Ishikawa (cell line): ENCODE measurements around the gene ZNF254.

Source experiments
- CEBPB ChIP-seq: IDR thresholded peaks from 2 replicates; pipeline ENCODE4 v1.6.1; 2012
- CREB1 ChIP-seq: IDR thresholded peaks from 2 replicates; pipeline ENCODE4 v1.6.1; 2012; ENCODE audit warnings: low read depth
- EGR1 ChIP-seq: IDR thresholded peaks from 2 replicates; pipeline ENCODE4 v1.6.1; 2012
- EP300 ChIP-seq: IDR thresholded peaks from 2 replicates; pipeline ENCODE4 v1.6.1; 2012; ENCODE audit warnings: borderline replicate concordance
- FOXM1 ChIP-seq: IDR thresholded peaks from 2 replicates; pipeline ENCODE4 v1.6.1; 2012; ENCODE audit warnings: low read depth, borderline replicate concordance
- MAX ChIP-seq: IDR thresholded peaks from 2 replicates; pipeline ENCODE4 v1.6.1; 2012
- NFIC ChIP-seq: IDR thresholded peaks from 2 replicates; pipeline ENCODE4 v1.6.1; 2012
- RAD21 ChIP-seq: IDR thresholded peaks from 2 replicates; pipeline ENCODE4 v1.6.1; 2012; ENCODE audit warnings: low read depth
- REST ChIP-seq: IDR thresholded peaks from 2 replicates; pipeline ENCODE4 v1.6.1; 2012; ENCODE audit warnings: low read depth, mild to moderate bottlenecking
- TAF1 ChIP-seq: IDR thresholded peaks from 2 replicates; pipeline ENCODE4 v1.6.1; 2012; ENCODE audit warnings: low read depth, mild to moderate bottlenecking
- TCF12 ChIP-seq: IDR thresholded peaks from 2 replicates; pipeline ENCODE4 v1.6.1; 2012; ENCODE audit warnings: low read depth
- TEAD4 ChIP-seq: IDR thresholded peaks from 2 replicates; pipeline ENCODE4 v1.6.1; 2012
- USF1 ChIP-seq: IDR thresholded peaks from 2 replicates; pipeline ENCODE4 v1.6.1; 2012
- YY1 ChIP-seq: IDR thresholded peaks from 2 replicates; pipeline ENCODE4 v1.6.1; 2012; ENCODE audit warnings: low read depth
- ZBTB7A ChIP-seq: IDR thresholded peaks from 2 replicates; pipeline ENCODE4 v1.6.1; 2012; ENCODE audit warnings: low read depth

The ZNF254 gene

GRCh38 chr19:24049537-24049936, 37.5 kb upstream of the ZNF254 start:
- no peak for TF ChIP-seq RAD21
- no peak for TF ChIP-seq FOXM1
- TF ChIP-seq USF1, result no peak
- TF ChIP-seq REST, result no peak
- TF ChIP-seq TCF12, result no peak

GRCh38 chr19:24051516-24051915, 35.5 kb upstream of the ZNF254 start:
- no peak for TF ChIP-seq CEBPB
- no peak for TF ChIP-seq REST
- TF ChIP-seq NFIC, result no peak
- no peak for TF ChIP-seq ZBTB7A
- no peak for TF ChIP-seq FOXM1
- no peak for TF ChIP-seq EGR1
- TF ChIP-seq YY1, result no peak
- TF ChIP-seq EP300, result no peak

- TF ChIP-seq TEAD4, result no peak
- no peak for TF ChIP-seq NFIC
- no peak for TF ChIP-seq CREB1
- no peak for TF ChIP-seq CEBPB
These were observed 34.2 kb upstream of the ZNF254 start for GRCh38 chr19:24052811-24053210.

GRCh38 chr19:24053601-24054000, 33.4 kb upstream of the ZNF254 start:
- TF ChIP-seq EGR1, result no peak
- no peak for TF ChIP-seq TCF12
- TF ChIP-seq YY1, result no peak
- no peak for TF ChIP-seq RAD21
- TF ChIP-seq CREB1, result no peak
- no peak for TF ChIP-seq NFIC
- no peak for TF ChIP-seq MAX
- no peak for TF ChIP-seq EP300
- TF ChIP-seq USF1, result no peak

GRCh38 chr19:24054044-24054935, 32.7 kb upstream of the ZNF254 start:
- TF ChIP-seq YY1 (no peak), CREB1 (no peak), EP300 (no peak), NFIC (no peak), TCF12 (no peak), TEAD4 (no peak), EGR1 (no peak), RAD21 (no peak), USF1 (no peak), ZBTB7A (no peak)

- no peak for TF ChIP-seq YY1
- TF ChIP-seq TAF1, result no peak
- no peak for TF ChIP-seq CREB1
- no peak for TF ChIP-seq CEBPB
- no peak for TF ChIP-seq REST
- no peak for TF ChIP-seq ZBTB7A
- no peak for TF ChIP-seq EP300
- no peak for TF ChIP-seq RAD21
- no peak for TF ChIP-seq TEAD4
- TF ChIP-seq EGR1, result no peak
- no peak for TF ChIP-seq FOXM1
- TF ChIP-seq USF1, result no peak
- TF ChIP-seq NFIC, result no peak
- no peak for TF ChIP-seq MAX
- no peak for TF ChIP-seq TCF12
These were observed 31.4 kb upstream of the ZNF254 start for GRCh38 chr19:24055548-24055947.
